Endodermal cell (in vitro differentiated cells): Measurements from ENCODE around the gene DCAF15. TPM values are rescaled to one million over a fixed set of nuclear protein-coding genes. Genes with fewer than 3 reads are reported as not detected.

ENCODE experiments used
- DNase-seq: peaks from one replicate; pipeline ENCODE4 v3.0.0-alpha.2; 2017
- H3K27ac ChIP-seq: 2 replicates; pipeline ENCODE4 v1.5.1; 2013; ENCODE audit warnings: mild to moderate bottlenecking, low read depth, low read length, moderate library complexity
- H3K27me3 ChIP-seq: 2 replicates; pipeline ENCODE4 v1.6.1; 2013; ENCODE audit warnings: mild to moderate bottlenecking, low read length, moderate library complexity; ENCODE audit not compliant: insufficient read depth, control insufficient read depth, poor library complexity, severe bottlenecking
- H3K36me3 ChIP-seq: 2 replicates; pipeline ENCODE4 v1.7.0; 2013; ENCODE audit warnings: mild to moderate bottlenecking, low read length, moderate library complexity; ENCODE audit not compliant: control insufficient read depth, insufficient read depth
- H3K4me1 ChIP-seq: one replicate; pipeline ENCODE4 v1.7.0; 2013; ENCODE audit warnings: low read length; ENCODE audit not compliant: control insufficient read depth, insufficient read depth
- H3K4me3 ChIP-seq: 2 replicates; pipeline ENCODE4 v1.5.1; 2013; ENCODE audit warnings: mild to moderate bottlenecking, low read length, moderate library complexity
- H3K9ac ChIP-seq: 2 replicates; pipeline ENCODE4 v1.6.1; 2013; ENCODE audit warnings: mild to moderate bottlenecking, low read length, moderate library complexity; ENCODE audit not compliant: poor library complexity, severe bottlenecking; ENCODE audit errors: extremely low read depth
- H3K9me3 ChIP-seq: 2 replicates; pipeline ENCODE4 v1.6.1; 2013; ENCODE audit warnings: mild to moderate bottlenecking, low read length, moderate library complexity; ENCODE audit not compliant: control insufficient read depth
- H3K27ac Mint-ChIP-seq: 2 replicates; pipeline ENCODE4 v1.8.0; 2020; ENCODE audit warnings: mixed read lengths
- H3K27me3 Mint-ChIP-seq: 2 replicates; pipeline ENCODE4 v1.8.0; 2021; ENCODE audit warnings: mild to moderate bottlenecking, mixed read lengths; ENCODE audit not compliant: insufficient read depth
- H3K36me3 Mint-ChIP-seq: 2 replicates; pipeline ENCODE4 v1.8.0; 2020; ENCODE audit warnings: low read depth, mixed read lengths
- H3K4me1 Mint-ChIP-seq: 2 replicates; pipeline ENCODE4 v1.8.0; 2020; ENCODE audit warnings: mixed read lengths
- H3K4me3 Mint-ChIP-seq: 2 replicates; pipeline ENCODE4 v1.8.0; 2020; ENCODE audit warnings: mild to moderate bottlenecking, moderate library complexity, mixed read lengths
- H3K9me3 Mint-ChIP-seq: 2 replicates; pipeline ENCODE4 v1.8.0; 2020; ENCODE audit warnings: mild to moderate bottlenecking, mixed read lengths
- CTCF ChIP-seq: fragments of 200-600 bp; sonication (generic); conservative IDR thresholded peaks from 2 replicates; pipeline ENCODE4 v1.5.0; 2021; ENCODE audit warnings: antibody characterized with exemption, mild to moderate bottlenecking
- WGBS, 2 experiments: methylation state at CpG; one replicate each; pipeline versions ENCODE4 v1.1.5 to v1.1.7; 2013; ENCODE audit warnings: missing lambda C conversion rate in 2 of 2, mixed read lengths in 1 of 2; ENCODE audit not compliant: insufficient coverage in 1 of 2, insufficient read length in 1 of 2; 5-methylcytosine and 5-hydroxymethylcytosine counted together
- total RNA-seq, 2 donors: library from RNA; stranded (reverse); fragmentation: NEBNext Ultra II Directional in 1 of 2; extraction: Animal tissue kit (Norgen Biotek cat#: 25700) in 1 of 2; gene quantifications; 2 replicates in 1 of 2; 3 replicates in 1 of 2; pipeline ENCODE4 v1.2.1, GENCODE V29; 2021

The DCAF15 gene
- total RNA-seq, 2 donors from 2014 or later: 62.4 to 72.9 TPM

DNA sequence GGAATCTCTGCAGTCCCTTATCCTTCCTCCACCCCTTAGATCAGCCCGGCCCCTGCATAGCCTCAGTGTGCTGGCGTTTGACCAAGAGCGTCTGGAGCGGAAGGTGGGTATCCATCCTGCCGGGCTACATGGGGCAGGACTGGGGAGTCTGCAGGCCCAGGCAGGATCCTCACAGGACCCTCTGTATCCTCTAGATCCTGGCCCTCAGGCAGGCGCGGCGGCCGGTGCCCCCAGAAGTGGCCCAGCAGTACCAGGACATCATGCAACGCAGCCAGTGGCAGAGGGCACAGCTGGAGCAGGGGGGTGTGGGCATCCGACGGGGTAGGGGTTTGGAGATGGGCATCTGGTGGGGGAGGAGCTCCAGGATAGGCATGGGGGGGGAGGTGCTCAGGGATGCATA lies 23.0 kb upstream of the DCAF15 start:
- no peaks in the 10 kb centered on the region for H3K4me1 ChIP-seq
- Mint-ChIP-seq H3K36me3 (peaks cover 36% of the 10 kb centered on the region), H3K27ac (no peak overlapping the region), H3K4me3 (no peak overlapping the region), H3K9me3 (no peaks in the 10 kb centered on the region), H3K27me3 (no peaks in the 10 kb centered on the region), H3K4me1 (no peaks in the 10 kb centered on the region)
- H3K4me3 ChIP-seq: no peak overlapping the region
- H3K36me3 ChIP-seq: peaks cover 22% of the 10 kb centered on the region
- H3K9ac ChIP-seq: no peak overlapping the region
- TF ChIP-seq CTCF: no peak
- DNase-seq: no peak
- no peak overlapping the region for H3K27ac ChIP-seq
- no peaks in the 10 kb centered on the region for H3K9me3 ChIP-seq
- no peaks in the 10 kb centered on the region for H3K27me3 ChIP-seq
- 93 to 98% methylated on average over 7 to 12 of the region's 12 CpGs for WGBS, 2 experiments

GRCh38 chr19:13929956-13930355 lies 22.4 kb upstream of the DCAF15 start:
- Mint-ChIP-seq H3K27ac (no peak overlapping the region), H3K4me3 (no peak overlapping the region), H3K36me3 (peaks cover 32% of the 10 kb centered on the region), H3K4me1 (no peaks in the 10 kb centered on the region), H3K27me3 (no peaks in the 10 kb centered on the region), H3K9me3 (no peaks in the 10 kb centered on the region)
- Histone ChIP-seq H3K27me3 (no peaks in the 10 kb centered on the region), H3K4me1 (no peaks in the 10 kb centered on the region), H3K9ac (no peak overlapping the region), H3K36me3 (peaks cover 17% of the 10 kb centered on the region), H3K4me3 (no peak overlapping the region), H3K9me3 (no peaks in the 10 kb centered on the region), H3K27ac (no peak overlapping the region)
- TF ChIP-seq CTCF: no peak
- DNase-seq: no peak
- 96 to 100% methylated on average over 5 to 17 of the region's 17 CpGs for WGBS, 2 experiments

GRCh38 chr19:13930402-13930801 lies 21.9 kb upstream of the DCAF15 start:
- Histone ChIP-seq H3K36me3 (peaks cover 15% of the 10 kb centered on the region), H3K4me1 (no peaks in the 10 kb centered on the region), H3K27me3 (no peaks in the 10 kb centered on the region), H3K9ac (no peak overlapping the region), H3K27ac (no peak overlapping the region), H3K9me3 (no peaks in the 10 kb centered on the region), H3K4me3 (no peak overlapping the region)
- no peak for TF ChIP-seq CTCF
- H3K4me1 Mint-ChIP-seq: no peaks in the 10 kb centered on the region
- 84 to 92% methylated on average over 8 to 17 of the region's 17 CpGs for WGBS, 2 experiments
- H3K27ac Mint-ChIP-seq: no peak overlapping the region
- DNase-seq: no peak
- H3K4me3 Mint-ChIP-seq: no peak overlapping the region
- H3K36me3 Mint-ChIP-seq: peaks cover 27% of the 10 kb centered on the region
- no peaks in the 10 kb centered on the region for H3K27me3 Mint-ChIP-seq
- H3K9me3 Mint-ChIP-seq: no peaks in the 10 kb centered on the region
